ENCODE results near the gene PARP8.

The PARP8 gene

DNA sequence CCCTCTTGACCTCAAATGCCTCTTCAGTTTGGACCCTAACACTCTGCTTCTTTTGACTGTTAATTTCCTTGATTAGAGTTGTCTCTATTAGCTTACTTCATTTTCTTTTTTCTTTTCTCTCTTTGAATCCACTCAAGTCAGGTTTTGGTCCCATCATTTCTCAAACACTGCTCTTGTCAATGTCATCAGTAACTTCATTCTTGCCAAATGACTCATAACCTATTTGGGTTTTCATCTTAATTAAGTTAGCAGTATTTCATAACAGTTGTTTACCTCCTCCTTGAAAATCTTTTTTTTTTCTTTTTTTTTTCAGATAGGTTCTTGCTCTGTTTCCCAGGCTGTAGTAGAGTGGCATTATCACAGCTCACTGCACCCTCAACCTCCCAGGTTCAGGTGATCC is 119.6 kb downstream of the PARP8 start:
- Histone ChIP-seq H3K9me3 (no peaks in the 10 kb centered on the region), H3K4me3 (ENCODE audit: low read depth in 1 of 2, low read length in 1 of 2) (no peak overlapping the region), H3K27ac (no peak overlapping the region), H3K4me1 (ENCODE audit: control insufficient read depth in 1 of 2, insufficient read depth in 1 of 2, low read depth in 1 of 2, low read length in 1 of 2) (no peaks in the 10 kb centered on the region), H3K27me3 (no peaks in the 10 kb centered on the region), H3K36me3 (peaks cover 64% of the 10 kb centered on the region)
- TF ChIP-seq, protein P1, sequence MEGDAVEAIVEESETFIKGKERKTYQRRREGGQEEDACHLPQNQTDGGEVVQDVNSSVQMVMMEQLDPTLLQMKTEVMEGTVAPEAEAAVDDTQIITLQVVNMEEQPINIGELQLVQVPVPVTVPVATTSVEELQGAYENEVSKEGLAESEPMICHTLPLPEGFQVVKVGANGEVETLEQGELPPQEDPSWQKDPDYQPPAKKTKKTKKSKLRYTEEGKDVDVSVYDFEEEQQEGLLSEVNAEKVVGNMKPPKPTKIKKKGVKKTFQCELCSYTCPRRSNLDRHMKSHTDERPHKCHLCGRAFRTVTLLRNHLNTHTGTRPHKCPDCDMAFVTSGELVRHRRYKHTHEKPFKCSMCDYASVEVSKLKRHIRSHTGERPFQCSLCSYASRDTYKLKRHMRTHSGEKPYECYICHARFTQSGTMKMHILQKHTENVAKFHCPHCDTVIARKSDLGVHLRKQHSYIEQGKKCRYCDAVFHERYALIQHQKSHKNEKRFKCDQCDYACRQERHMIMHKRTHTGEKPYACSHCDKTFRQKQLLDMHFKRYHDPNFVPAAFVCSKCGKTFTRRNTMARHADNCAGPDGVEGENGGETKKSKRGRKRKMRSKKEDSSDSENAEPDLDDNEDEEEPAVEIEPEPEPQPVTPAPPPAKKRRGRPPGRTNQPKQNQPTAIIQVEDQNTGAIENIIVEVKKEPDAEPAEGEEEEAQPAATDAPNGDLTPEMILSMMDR (IDR thresholded peaks at IDR 0.05), result no peak

DNA sequence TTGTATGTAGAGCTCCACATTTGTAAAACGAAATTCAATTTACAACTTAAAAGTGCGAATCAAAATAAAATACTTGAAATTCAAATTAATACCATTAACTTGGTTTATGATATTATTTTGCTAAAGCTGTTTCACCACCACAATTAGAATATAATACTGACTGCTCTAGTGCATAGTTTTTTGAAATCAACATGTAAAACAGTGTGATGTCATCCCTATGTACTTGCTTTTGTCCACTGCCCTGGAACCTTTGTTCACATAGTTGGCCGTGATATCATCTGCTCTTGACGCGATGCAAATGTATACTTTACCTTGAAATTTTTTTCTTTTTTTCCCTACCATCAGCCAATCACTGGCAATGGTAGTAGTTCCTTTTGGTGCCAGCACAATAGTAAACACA is 125.4 kb downstream of the PARP8 start:
- Histone ChIP-seq H3K4me3 (ENCODE audit: low read depth in 1 of 2, low read length in 1 of 2) (no peak overlapping the region), H3K4me1 (ENCODE audit: control insufficient read depth in 1 of 2, insufficient read depth in 1 of 2, low read depth in 1 of 2, low read length in 1 of 2) (no peaks in the 10 kb centered on the region), H3K36me3 (peaks cover 90% of the 10 kb centered on the region), H3K27me3 (no peaks in the 10 kb centered on the region), H3K27ac (no peak overlapping the region), H3K9me3 (no peaks in the 10 kb centered on the region)
- TF ChIP-seq, protein P1 (IDR thresholded peaks at IDR 0.05), result no peak

DNA sequence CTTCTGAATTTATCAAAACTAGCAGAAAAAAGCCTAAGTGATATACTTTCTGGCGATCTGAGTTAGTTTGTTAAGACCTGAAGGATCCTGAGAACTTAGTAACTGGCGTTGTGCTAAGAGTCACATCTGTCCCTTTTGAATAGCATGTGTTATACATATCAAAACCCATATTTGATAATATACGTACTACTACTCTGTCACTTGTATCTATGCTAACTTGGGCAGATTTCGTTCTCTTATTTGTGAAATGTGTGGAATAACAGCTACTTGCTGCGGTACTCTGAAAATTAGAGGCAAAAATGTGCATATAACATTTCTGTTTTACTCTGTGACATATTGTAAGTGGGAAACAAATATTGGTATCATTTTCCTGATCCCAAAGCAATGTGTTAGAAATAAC is 126.4 kb downstream of the PARP8 start:
- Histone ChIP-seq H3K27ac (no peak overlapping the region), H3K36me3 (peaks cover 93% of the 10 kb centered on the region), H3K4me1 (ENCODE audit: control insufficient read depth in 1 of 2, insufficient read depth in 1 of 2, low read depth in 1 of 2, low read length in 1 of 2) (no peaks in the 10 kb centered on the region), H3K27me3 (no peaks in the 10 kb centered on the region), H3K9me3 (no peaks in the 10 kb centered on the region), H3K4me3 (ENCODE audit: low read depth in 1 of 2, low read length in 1 of 2) (no peak overlapping the region)
- TF ChIP-seq, protein P1 (IDR thresholded peaks at IDR 0.05), result no peak

DNA sequence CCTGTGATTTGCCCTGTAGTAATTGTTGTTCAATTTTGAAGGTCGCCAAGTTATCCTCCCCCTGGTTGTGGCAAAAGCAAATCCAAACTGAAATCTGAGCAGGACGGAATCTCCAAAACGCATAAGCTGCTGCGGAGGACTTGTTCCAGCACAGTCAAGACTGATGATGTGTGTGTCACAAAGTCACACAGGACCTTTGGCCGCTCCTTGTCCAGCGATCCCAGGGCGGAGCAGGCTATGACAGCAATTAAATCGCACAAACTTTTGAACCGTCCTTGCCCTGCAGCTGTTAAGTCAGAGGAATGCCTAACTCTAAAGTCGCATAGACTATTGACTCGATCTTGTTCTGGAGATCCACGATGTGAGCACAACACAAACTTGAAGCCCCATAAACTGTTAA is 128.4 kb downstream of the PARP8 start:
- Histone ChIP-seq H3K4me3 (ENCODE audit: low read depth in 1 of 2, low read length in 1 of 2) (no peak overlapping the region), H3K4me1 (ENCODE audit: control insufficient read depth in 1 of 2, insufficient read depth in 1 of 2, low read depth in 1 of 2, low read length in 1 of 2) (no peaks in the 10 kb centered on the region), H3K27me3 (no peaks in the 10 kb centered on the region), H3K27ac (no peak overlapping the region), H3K36me3 (peaks cover 95% of the 10 kb centered on the region), H3K9me3 (no peaks in the 10 kb centered on the region)
- TF ChIP-seq, protein P1 (IDR thresholded peaks at IDR 0.05), result no peak

DNA sequence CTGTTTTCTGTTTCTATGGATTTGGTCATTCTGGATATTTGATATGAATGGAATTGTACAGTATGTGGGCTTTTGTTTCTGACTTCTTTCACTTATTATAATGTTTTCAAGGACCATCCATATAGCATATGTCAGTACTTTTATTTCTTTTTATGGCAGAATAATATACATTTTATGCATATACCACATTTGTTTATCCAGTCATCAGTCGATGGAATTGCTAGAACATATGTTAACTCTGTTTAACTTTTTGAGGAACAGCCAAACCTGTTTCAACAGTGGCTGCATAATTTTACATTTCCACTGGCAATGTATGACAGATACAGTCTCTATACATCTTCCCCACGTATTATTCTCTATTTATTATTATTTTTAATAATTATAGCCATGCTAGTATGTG is 131.6 kb downstream of the PARP8 start:
- no peaks in the 10 kb centered on the region for H3K4me1 ChIP-seq (ENCODE audit: control insufficient read depth in 1 of 2, insufficient read depth in 1 of 2, low read depth in 1 of 2, low read length in 1 of 2)
- TF ChIP-seq, protein P1 (IDR thresholded peaks at IDR 0.05), result no peak
- no peak overlapping the region for H3K4me3 ChIP-seq (ENCODE audit: low read depth in 1 of 2, low read length in 1 of 2)
- H3K27me3 ChIP-seq, result no peaks in the 10 kb centered on the region
- H3K36me3 ChIP-seq, result peaks cover 86% of the 10 kb centered on the region
- H3K9me3 ChIP-seq, result no peaks in the 10 kb centered on the region
- H3K27ac ChIP-seq, result no peak overlapping the region

DNA sequence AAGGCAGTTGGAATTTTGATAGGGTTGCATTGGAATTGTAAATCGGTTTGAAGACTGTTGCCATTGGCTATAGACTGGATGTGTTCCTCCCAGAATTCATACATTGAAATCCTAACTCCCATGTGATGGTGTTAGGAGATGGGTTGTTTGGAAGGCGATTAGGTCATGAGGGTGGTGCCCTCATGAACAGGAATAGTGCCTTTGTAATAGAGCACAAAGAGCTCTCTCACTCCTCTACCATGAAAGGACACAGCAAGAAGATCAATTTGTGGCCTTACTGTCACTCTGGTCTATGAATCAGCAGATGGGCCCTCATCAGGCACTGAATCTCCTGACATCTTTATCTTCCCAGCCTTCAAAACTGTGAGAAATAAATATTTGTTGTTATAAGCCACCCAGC is 133.2 kb downstream of the PARP8 start:
- H3K4me1 ChIP-seq (ENCODE audit: control insufficient read depth in 1 of 2, insufficient read depth in 1 of 2, low read depth in 1 of 2, low read length in 1 of 2), result no peaks in the 10 kb centered on the region
- TF ChIP-seq, protein P1 (IDR thresholded peaks at IDR 0.05), result no peak
- peaks cover 82% of the 10 kb centered on the region for H3K36me3 ChIP-seq
- H3K4me3 ChIP-seq (ENCODE audit: low read depth in 1 of 2, low read length in 1 of 2), result no peak overlapping the region
- H3K27ac ChIP-seq, result no peak overlapping the region
- no peaks in the 10 kb centered on the region for H3K9me3 ChIP-seq
- H3K27me3 ChIP-seq, result no peaks in the 10 kb centered on the region

Measured in neutrophil (primary cell).